Measurements from ENCODE around the gene SPANXN3. TPM values are rescaled to one million over a fixed set of nuclear protein-coding genes. Genes with fewer than 3 reads are reported as not detected.
"Not testable (repeated sequence)": the region's sequence is repeated elsewhere in the genome, so short reads cannot be mapped to it uniquely, and the experiment has no call there.

Gene SPANXN3
- not detected in 2 replicates for total RNA-seq

GRCh38 chrX:143517375-143517774 is at the start of gene SPANXN3:
Gene SPANXN3, minus strand, starts transcription at chrX:143517475. Its CDS starts 84 bp downstream, at chrX:143517391.
- intact Hi-C loops (cut with micrococcal nuclease), result not testable (repeated sequence)

- intact Hi-C loops (cut with micrococcal nuclease), result no loop called here
Measured at GRCh38 chrX:143536176-143536575, 18.9 kb upstream of the SPANXN3 start.

GRCh38 chrX:143502196-143502595 is 15.1 kb downstream of the SPANXN3 start:
- intact Hi-C loops (cut with micrococcal nuclease), result not testable (repeated sequence)

- intact Hi-C loops (cut with micrococcal nuclease), result no loop called here
Measured at GRCh38 chrX:143500751-143501150, 16.5 kb downstream of the SPANXN3 start.

- intact Hi-C loops (cut with micrococcal nuclease), result no loop called here
Measured at GRCh38 chrX:143486105-143486504, 31.2 kb downstream of the SPANXN3 start.

- intact Hi-C loops (cut with micrococcal nuclease), result no loop called here
Measured at GRCh38 chrX:143476751-143477150, 40.5 kb downstream of the SPANXN3 start.

- intact Hi-C loops (cut with micrococcal nuclease), result no loop called here
Measured at GRCh38 chrX:143472347-143472938, 44.8 kb downstream of the SPANXN3 start.

- intact Hi-C loops (cut with micrococcal nuclease), result no loop called here
Measured at GRCh38 chrX:143466130-143466529, 51.1 kb downstream of the SPANXN3 start.

GRCh38 chrX:143462696-143463095 is 54.6 kb downstream of the SPANXN3 start:
- intact Hi-C loops (cut with micrococcal nuclease), result no loop called here

- intact Hi-C loops (cut with micrococcal nuclease), result no loop called here
Measured at GRCh38 chrX:143461606-143462005, 55.7 kb downstream of the SPANXN3 start.

Other genes starting within 250 kb of the SPANXN3 start
- not detected in 2 replicates for gene SLITRK4, start 118.6 kb upstream of the SPANXN3 start, total RNA-seq
- not detected in 2 replicates for gene SPANXN2, start 203.3 kb upstream of the SPANXN3 start, total RNA-seq

Data from T-helper 2 cell treated with Interferon-gamma antibody and Interleukin-4, amounts not matched to agents 100 ng/mL and 5 ng/mL, for 36 hours (primary cell).